GM19035 (cell line): ENCODE results near the gene AVP.

ENCODE experiments used
- ATAC-seq: cut with Tn5 transposase; IDR thresholded peaks from one replicate; pipeline ENCODE4 v1.9.1; 2021; ENCODE audit not compliant: unreplicated experiment

Gene AVP

DNA sequence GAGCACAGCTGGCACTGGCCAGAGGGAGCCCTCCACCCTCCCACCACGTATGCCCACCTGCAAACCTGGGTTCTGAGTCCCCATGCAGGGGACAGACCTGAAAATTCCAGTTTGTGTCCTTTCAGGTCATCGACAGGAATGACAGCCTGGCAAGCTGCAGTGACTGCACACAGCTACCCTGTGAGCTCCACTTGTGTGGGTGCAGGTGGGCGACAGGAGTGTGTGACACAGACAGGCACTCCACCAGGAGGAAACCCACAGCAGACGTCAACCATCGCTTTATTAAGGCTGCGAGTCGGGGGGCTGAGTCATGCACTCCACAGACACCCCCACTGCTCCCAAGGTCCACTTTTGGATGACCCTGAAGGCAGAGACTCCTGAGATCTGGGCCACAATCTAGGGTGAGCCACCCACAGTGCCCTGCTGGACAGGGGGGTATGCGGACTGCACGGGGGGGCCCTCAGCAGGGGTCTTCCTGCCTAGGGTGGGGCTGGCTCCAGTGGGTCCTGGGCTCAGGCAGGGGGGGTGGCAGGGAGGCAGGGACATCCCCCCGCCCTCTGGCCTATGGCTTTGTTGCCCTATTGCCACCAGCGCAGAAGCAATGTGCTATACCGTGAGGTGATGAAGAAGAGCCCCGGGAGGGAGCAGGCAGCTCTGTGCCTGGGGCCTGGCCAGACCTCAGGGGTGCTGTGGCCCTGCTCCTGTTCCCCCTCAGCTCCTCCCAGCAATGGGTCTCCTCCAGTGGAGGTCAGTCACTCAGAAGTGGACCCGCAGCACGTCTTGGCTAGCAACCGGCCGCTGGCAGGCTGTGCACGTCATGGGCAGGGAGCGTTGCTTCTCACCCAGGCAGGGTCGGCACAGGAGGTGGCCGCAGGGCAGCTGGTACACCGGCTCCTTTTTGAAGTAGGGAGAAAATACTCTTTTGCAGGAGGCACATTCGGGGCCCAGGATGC lies 25.1 kb upstream of the AVP start:
- ATAC-seq, result no peak

DNA sequence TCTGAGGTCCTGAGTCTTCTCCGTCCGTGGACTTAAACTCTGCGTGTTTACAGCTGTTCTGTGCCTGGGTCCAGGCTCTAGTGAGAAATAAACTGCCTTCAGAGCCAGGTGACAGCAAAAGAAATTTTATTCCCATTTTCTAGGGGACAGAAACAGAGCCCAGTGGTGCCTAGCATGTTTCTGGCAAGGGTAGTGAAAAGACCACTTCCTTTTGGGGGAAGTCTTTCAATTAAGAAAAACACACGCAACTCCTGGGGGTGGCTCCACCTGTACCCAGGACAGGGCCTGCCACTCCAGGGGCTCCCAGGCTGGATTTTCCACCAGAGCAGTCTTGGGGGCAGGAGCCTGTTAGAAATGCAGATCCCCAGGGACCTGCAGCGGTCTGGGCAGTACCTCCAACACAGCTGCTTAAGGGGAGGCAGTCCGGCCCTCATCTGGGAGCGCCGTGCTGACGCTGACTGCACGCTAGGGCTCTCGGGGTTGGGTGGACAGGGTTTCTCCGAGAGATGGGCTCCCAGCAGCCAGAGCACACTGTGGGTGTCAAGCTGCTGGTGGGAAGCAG lies 23.0 kb upstream of the AVP start:
- ATAC-seq, result no peak

DNA sequence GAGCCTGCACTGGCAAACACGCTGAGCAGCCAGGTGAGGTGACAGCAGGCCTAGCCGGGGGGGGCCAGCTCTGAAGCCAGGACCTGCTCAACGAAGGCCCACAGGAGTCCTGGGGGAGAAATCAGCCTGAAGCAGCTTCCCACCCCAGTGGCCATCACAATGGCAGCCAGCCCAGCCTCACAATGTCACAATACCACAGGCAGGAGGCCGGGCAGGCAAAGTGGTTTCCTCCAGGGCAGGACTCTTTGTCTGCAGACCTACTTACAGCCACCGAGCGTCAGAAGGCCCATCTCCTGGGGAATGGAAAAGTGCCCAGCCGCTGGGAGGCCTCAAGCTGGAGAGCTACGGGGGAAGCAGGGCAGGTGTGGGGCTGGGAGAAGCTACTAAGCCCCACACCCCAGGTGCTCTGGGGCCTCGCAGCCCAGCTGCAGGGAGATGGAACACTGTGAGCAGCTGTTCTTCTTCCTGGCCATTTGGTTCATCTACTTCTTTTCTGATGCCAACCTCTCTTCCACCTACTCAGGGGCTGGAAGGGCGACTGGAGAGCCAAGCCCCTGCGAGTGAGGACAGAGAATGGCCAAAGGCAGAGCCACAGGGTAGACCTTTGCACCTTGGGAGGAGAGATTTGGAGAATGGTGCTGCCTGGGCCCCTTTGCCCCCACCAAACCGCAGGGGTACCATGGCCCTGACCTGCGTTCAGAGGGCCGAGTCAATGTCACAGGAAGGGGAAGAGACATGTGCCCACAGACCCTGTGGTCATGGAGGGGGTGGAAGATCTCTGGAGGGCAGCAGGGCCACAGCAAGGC lies 22.3 kb upstream of the AVP start:
- ATAC-seq, result no peak

DNA sequence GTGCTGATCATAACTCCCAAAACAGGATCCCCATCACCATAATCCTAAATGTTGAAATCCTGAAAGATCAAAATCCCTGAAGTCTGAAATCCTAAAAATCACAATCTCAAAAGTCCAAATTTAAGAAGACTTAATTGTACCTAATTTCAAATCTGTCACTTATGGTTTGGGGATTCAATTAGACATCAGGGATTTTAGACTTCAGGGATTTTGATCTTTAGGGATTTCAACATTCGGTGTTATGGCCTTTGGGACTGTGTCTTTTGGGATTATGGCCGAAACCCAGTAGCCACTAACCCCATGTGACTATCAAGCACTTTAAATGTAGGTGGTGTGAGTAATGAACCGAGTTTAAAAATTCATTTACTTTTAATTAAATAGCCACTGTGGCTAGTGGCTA lies 21.7 kb upstream of the AVP start:
- no peak for ATAC-seq

DNA sequence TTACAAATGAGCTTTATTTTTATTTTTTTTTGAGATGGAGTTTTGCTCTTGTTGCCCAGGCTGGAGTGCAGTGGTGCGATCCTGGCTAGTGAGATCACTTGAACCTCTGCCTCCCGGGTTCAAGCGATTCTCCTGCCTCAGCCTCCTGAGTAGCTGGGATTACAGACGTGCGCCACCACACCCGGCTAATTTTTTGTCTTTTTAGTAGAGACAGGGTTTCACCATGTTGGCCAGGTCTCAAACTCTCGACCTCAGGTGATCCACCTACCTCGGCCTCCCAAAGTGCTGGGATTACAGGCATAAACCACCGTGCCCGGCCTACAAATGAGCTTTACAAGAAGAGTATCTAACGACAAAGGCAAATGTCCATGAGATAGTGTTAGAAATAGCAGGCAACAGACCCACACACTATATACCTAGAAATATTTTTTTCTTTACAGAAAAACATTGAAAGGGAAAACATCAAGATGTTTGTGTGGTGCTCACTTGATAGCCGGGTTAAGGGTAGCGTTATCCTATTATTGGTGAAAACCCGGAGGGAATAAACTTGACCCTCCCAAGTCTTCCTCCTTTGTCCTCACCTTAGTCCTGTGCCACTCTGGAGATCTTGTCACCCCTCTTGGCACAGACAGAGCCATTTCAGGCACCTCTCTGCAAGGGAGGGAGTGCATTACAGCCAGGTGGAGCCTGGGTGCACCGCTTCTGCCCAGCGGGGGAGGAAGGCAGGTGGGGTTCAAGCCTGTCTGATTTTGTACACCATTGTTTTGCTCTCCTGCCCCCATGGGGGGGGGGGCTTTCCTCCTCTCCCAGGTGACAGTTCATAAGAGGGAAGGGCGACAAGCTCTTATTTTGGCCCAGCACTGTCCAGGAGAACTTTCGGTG lies 21.0 kb upstream of the AVP start:
- no peak for ATAC-seq

DNA sequence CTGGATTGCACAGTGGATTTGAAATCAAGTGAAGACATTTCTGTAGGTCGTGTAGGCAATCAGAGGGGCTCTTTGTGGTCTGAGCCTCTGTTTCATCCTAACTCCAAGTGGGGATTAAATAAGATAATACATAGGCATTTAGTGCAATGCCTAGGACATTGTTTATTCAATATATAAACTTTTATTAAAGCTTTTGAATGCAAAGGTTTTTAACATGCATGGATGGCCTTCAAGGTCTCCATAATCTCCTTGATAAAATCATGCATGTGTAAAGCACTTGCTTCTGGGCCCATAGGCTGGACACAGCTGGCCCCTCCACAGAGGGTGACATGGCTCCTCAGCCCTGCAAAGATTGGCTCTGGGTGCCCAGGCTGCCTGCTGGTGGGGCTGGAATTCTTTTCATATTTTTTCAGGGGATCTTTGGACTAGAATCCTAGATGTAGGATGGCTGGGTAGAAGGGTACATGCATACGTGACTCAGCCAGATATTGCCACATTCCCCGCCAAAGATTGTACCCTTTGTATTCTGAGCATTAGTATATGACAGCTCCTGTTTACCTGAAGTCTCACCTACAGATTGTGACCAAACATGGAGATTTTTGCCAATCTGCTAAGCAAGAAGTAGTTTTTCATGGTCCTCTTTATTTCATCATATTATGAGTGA lies 19.0 kb upstream of the AVP start:
- no peak for ATAC-seq

DNA sequence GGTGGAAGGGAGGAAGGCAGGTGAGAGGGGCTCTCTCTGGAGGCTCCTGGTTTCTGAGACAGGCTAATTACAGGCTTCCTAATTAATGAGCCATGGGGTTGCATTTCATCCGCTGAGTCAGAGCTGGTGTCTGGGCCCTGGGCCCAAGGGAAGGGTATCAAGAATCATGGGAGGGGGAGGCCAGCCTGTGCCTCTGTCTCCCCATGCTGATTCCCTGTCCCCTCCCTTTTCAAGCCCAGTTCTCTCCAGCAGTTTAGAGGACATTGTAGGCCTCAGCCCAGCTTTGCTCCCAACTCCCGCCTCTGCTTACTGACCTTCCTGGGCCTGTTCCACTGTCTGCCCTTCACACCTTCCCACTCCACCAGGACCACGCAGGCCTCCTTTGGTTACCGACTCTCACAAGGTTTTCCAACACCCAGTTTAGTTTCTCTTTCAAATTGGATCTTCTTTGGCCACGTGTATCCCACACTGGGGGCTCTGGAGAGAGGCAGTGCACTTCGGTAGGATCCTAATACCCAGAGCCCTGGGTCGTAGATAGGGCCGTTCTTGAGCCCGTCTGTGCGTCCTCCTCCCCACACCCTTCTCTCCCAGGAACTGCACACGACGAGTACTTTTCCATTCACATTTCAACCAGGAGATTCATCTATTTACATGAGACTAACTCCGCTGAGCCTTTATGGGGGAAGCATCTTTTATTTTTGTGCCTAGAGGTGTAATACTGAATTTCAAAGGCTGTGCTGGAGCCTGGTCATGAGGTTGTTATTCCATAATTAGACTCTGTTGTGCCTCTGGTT lies 18.2 kb upstream of the AVP start:
- no peak for ATAC-seq

DNA sequence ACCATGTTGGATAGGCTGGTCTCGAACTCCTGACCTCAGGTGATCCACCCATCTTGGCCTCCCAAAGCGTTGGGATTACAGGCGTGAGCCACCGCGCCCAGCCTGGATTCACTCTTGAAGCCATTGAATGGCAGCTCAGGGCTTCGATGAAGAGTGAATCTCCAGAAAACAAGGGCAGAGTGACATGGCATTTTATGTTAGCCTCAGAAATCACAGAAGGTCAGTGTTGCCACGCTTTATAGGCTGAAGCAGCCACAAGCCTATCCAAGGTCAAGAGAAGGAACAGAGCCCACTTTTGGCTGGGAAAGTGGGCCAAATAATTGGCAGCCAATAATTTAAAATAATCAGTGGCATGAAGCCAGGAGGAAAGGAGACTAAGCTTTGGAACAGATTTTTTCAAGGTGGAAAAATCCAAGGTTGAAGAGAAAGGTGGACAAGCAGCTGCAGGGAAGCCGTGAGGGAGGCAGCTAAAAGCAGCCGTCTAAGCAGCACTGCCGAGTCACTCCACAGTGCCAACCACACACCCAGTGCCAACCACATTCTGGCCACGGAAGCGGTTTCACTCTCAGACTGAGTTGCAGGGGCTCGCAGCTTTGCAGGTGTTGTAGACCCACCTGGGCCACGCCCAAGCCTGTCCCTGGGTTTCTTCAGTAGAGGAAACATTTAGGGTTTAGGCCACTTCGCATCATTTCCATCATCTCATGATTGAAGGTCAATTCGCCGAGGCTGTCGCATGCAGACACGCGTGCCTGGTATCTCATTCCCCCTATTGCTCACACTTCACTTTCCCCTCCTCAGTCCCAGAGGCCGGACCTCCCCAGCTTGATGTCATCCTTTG lies 17.4 kb upstream of the AVP start:
- no peak for ATAC-seq

DNA sequence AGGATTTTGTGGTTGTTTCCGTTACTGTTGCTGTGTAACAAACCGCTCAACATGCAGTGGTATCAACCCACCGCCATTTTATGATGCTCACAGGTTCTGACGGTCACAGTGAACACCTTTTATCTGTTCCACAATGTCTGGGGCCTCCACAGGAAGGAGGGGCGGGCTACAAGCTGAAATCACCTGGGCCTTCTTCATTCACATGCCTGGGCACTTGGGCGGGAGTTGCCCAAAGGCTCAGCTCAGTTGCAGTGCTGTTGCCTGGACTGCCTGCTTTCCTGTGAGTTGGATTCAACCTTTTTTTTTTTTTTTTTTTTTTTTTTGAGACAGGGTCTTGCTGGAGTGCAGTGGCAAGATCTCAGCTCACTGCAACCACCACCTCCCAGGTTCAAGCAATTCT lies 16.7 kb upstream of the AVP start:
- ATAC-seq, result no peak

DNA sequence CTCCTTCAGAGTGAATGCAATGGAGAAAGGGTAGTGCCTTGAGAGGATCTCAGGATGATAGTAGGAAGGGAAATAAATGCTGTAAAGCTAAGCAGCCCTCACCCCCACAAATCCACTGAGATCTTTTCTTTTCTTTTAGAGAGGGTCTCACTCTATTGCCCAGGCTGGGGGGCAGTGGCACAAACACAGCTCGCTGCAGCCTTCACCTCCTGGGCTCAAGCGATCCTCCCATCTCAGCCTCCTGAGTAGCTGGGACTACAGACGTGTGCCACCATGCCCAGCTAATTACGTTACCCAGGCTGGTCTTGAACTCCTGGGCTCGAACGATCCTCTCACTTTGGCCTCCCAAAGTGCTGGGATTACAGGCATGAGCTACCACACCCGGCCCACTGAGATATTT lies 16.0 kb upstream of the AVP start:
- no peak for ATAC-seq

DNA sequence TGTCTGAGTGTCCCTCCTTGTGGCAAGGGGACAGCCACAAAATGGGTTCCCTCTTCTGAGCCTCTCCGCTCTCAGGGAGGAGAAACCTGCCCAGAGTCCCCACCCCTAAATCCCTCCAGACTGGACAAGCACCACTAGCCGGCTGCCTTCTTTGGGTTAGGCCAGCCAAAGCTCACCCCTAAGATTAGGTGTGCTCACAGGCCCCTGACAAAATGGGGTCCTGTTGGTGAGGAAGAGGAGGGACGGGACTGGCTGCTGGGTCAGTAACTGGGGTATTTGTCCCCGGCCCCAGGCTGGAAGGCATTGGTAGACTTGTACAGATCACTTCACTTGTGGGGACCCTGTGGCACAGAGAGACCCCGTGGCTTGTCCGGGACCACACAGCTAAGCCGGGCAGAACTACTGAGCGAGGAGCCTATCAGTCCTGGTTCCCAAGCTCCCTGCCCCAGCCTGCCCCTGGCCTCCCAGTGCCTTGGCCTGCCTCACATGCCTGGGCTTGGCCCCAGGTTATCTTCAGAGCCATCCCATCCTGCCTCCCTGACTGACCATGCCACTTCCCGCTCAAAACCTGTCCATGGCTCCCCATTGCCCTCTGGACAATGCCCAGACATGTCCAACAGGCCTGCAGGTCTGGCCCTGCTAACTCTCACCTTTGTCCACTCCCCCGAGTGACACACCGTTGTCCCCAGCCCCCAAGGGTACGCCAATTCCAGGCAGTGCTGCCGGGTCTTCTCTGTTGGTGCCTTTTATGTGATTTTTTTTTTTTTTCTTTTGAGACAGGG lies 10.5 kb upstream of the AVP start:
- no peak for ATAC-seq

DNA sequence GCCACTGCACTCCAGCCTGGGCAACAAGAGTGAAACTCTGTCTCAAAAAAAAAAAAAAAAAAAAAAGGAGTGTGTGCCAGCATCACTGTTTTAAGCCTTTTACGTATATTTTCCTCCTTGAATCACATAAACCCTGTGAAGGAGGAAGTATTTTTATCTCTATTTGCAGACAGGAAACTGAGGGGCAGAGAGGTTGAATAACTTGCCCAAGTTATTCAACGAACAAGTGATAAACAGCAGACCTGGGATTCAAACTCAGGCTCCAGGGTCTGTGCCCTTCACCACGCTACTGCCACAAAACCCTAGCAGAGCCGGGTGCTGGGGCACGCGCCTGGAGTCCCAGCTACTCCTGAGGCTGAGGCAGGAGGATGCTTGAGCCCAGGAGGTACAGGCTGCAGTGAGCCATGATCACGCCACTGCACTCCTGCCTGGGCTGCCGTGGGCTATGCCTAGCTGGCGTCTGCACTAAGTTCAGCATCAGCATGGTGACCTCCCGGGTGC lies 9.4 kb upstream of the AVP start:
- ATAC-seq, result no peak

DNA sequence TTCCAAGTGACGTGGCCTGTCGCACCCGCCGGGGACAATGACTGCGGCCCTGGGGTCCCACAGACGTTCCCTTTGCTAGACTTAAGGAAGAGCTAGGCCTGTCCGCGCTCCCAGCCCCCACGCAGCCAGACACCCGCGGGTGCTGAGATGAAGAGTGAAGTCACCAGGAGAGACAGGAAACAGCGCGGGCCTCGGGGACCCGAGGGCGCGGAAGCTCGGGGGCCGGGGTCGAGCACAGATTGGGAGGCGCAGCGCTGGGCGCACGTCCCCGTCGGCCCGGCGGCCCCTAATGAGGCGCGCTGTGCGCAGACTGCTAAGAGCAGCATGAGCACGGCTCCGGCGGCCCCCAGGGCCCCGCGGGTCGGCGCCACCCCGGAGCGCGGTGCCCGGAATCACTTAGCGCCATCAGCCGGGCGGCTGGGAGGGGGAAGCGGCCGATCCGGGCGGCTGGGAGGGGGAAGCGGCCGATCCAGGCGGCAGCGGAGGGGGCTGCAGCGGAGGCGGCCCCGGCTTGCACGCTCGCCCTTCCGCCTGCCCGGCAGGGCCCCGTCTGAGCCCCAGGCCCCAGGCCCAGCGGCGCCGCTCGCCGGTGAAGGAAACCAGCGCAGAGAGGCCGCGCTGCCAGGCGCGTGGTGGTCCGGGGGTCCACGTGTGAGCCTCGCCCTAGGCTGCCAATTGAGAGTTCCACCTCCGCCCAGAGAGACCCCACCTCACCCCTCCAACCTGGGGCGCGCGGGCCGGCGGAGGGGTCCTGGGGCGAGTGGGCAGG lies 8.3 kb upstream of the AVP start:
- no peak for ATAC-seq

DNA sequence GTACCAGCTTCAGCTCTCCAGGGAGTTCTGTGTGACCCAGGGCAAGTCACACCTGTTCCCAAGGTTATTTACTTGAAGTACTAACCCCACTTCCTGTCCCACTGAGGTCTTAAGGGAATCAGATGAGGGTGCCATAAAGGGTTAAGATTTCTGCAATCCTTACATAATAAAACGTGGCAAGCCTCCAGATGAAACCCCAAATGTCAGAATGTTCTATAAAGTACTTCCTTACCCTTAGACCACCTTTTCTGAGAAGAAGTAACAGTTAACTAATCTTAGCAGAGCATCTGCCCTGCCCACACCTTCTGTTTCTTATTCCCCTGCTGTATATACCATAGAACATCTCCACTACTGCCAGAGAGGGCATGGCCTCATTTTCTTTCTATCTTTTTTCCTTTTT lies 6.0 kb upstream of the AVP start:
- no peak for ATAC-seq

DNA sequence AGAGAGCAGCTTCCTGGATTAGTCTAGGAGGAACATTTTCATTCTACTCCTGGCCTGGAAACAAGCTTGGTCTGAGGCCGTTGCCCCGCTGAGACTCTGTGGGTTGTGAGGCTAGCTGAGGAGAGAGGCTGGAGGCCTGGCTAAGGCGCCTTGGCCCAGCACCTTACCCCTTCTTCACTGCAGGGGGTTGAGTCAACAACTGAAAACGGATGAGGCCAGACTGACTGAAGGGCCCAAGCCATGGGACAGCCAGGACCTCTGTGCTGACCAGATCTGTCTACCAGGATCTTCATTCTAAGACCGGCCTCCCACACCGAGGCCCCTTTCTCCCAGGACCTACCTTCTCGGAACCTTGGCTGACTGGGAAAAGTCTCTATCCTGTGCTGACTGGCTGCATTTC lies 3.5 kb upstream of the AVP start:
- no peak for ATAC-seq

DNA sequence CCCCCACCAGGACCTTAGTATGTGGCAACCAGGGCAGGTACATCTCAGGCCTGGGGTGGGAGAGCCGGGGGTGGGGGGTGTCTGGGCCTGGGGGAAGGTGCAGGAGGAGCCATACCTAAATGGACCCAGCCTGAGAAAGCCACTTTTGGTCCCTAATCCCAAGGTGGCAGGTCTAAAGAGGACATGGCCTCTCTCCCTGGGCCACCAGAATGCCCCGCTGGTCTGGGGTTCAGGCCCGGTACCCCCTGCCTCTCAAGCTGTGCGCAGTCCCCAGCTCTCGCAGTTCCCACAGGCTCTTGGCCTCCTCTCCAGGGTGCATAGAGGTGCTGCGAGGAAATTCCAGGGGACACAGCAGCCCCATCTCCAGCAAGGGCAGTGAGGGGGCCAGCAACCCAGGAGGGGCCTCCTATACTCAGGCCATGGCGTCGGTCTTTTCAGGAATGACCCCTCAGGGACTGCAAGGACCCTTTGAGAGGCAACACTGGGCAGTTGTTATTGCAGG lies 1.1 kb upstream of the AVP start:
- no peak for ATAC-seq

DNA sequence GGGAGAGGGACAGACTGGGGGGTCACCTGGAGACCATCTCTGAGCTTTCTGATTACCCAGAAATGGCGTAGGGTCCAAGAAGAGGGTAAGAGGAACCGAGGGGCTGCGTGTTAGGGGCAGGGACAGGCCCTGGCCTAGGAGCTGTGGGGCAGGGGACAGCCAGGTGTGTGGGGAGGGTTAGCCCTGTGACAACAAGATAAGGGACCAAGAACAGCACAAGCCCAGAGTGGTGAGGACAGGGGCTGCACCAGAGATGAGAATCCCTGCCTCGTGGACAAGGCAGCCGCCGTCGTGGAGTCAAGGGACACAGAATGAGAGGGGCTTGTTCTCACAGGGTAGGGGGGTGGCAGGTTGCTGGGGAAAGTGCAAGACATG lies 449 bp upstream of the AVP start:
- ATAC-seq, result no peak
